GM23248 (cell line): ENCODE results near the gene PTCH1.

Experiments used
- EZH2 ChIP-seq: fragments of 200-600 bp; sonication (generic); IDR thresholded peaks from 2 replicates; pipeline ENCODE4 v1.6.1; 2018; ENCODE audit warnings: antibody characterized with exemption, mild to moderate bottlenecking; ENCODE audit not compliant: insufficient read depth, poor library complexity, severe bottlenecking
- EZH2phosphoT487 ChIP-seq: fragments of 200-600 bp; sonication (generic); IDR thresholded peaks from 2 replicates; pipeline ENCODE4 v1.6.1; 2018; ENCODE audit warnings: antibody characterized with exemption, moderate library complexity, mild to moderate bottlenecking, low read depth; ENCODE audit not compliant: insufficient read depth

DNA sequence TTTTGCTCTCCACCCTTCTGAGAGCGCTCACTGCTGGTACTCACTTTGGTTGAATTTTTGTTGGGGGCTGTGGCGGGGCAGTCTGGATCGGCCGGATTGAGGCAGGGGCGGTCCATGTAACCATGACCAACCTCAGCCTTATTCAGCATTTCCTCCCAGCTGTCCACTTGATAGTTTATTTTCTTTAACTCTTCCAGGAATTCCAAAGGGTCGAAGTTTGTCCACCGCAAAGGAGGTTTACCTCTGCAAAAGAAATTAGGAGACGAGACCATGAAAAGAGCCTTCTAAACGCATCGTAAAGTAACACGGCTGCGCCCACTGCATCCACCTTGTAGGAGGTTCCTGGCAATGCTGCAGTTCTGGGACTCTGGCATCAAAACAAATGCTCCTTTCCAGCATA is 36.4 kb downstream of the PTCH1 start:
- TF ChIP-seq EZH2phosphoT487 (no peak), EZH2 (no peak)
